HS-27A (cell line): ENCODE measurements around the gene CSMD2.

Experiments
- DNase-seq: peaks from one replicate; pipeline ENCODE4 v3.0.0-alpha.2; 2012; ENCODE audit warnings: low read depth, missing footprints

The CSMD2 gene

DNA sequence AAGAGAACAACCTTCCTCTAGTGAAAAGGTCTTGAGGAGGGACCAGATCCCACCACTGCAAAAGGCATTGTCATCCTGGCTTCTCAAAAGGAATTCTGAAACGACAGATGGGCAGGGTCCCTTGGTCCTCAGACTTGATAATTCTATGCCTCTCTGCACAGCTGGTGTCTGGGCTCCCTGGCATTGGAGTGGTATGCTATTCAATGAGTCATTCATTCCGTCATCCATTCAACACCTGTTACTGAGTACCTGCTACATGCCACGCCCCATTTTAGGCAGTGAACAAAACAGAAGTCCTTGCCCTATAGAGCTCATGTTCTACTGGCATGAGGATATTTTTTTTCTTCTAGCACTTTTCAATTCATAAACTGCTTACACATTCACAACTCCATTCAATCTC, 347.0 kb downstream of the CSMD2 start:
- DNase-seq: no peak

GRCh38 chr1:33815061-33815460, 350.0 kb downstream of the CSMD2 start:
- DNase-seq: no peak

DNA sequence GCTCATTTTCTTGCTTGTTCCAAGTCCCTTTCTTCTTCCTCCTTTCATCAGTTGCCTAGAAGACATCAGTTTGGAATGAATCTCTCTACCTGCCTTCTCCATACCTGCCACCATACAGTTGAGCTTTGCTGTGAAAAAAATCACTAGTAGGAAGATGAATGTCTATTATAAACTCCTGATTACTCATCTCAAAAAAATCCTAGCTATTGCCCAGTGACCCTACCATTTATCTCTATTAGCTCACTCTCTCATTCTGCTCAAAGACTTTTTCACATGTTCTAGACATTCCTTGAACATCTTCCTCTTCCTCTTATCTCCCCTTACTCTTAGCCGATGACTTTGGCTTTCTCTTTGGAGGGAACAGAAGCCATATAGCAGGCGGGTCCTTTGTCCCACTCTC, 350.9 kb downstream of the CSMD2 start:
- DNase-seq: no peak

GRCh38 chr1:33810571-33810970, 354.5 kb downstream of the CSMD2 start:
- DNase-seq: no peak

DNA sequence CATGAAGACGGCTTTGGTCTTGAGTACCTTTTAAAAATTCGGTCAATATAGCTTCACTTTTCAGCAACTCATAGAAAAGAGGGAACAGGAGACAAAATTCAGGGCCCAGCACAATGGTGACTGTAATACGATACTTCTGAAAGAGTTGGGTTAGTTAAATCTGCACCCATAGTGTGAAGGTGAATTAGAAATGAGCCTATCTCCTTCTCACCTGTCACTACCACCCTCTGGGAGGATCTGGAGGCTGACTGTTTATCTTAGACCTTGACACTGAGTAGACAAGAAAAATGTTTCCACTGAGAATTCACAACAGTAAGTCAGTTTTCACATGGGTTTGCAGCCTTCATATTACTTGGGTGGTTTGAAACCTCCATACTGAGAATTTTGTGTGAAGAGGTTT, 359.0 kb downstream of the CSMD2 start:
- DNase-seq: no peak

- DNase-seq: no peak
Measured at GRCh38 chr1:33802268-33802667, 362.8 kb downstream of the CSMD2 start.

DNA sequence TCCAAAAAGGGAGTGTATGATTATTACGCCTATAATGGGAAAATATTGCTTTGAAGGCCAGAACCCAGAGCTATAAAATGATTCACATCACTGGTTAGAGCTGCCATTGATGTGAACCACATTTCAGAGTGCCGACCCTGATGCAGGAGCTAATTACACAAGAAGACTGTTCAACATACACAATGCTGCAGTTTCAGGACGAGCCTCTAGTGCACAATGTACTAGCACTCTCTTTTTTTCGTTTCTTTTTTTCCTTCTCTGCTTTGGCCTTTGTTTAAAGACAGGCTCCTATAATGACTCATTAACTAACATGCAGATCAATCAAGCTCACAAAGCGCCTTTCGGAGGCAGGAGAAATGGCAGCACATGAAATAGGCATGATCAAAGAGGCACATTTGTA, 367.2 kb downstream of the CSMD2 start:
- no peak for DNase-seq

DNA sequence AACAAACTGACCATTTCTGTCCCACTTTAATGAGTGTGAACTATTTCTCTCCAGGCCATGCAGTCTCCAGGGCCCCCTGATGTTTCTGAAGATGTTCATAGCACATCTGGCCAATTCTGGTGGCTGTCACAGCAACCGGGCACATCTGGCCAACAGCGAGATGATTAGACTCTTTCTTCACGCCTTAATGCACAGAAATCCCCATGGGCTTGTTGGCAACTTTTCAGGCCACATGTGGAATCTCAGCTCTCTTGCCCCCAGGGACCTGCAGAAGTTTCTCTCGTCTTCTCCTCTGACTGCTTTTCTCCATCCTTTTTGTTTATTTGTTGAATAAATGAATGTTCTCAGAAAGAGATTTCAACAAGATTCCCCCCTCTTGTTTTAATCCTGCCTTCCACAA, 372.4 kb downstream of the CSMD2 start:
- DNase-seq: no peak

- no peak for DNase-seq
Measured at GRCh38 chr1:33792216-33792615, 372.8 kb downstream of the CSMD2 start.

GRCh38 chr1:33791251-33791650, 373.8 kb downstream of the CSMD2 start:
- no peak for DNase-seq

DNA sequence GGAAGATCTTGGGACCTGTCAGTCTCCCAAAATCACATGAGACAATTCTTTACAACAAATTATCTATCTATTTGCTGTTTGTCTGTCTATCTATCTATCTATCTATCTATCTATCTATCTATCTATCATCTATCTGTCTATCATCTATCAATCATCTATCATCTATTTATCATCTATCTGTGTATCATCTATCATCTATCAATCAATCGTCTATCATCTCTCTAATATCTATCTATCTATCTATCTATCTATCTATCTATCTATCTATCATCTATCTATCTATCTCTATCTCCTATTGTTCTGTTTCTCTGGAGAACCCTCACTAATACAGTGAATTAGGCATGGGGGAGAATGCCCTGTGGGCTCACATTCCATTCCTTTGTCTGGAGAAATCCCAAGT, 374.5 kb downstream of the CSMD2 start:
- DNase-seq: no peak

DNA sequence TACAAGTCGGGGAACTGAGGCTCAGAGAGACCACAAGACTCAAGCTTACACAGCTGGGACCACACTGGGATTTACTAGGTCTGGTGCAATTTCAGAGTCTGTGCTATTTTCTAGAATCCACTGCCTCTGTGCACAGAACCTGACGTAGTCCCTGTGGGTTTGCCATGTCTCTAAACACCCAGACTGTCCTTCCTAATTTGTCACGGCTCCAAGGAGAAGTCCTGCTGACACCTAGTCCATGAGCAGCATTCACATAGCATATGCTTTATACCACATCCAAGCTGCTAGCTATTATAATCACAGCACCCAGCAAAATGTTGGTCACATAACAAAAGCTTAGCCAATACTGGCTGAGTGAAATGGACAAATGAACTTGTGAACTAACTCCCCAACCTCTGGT, 380.2 kb downstream of the CSMD2 start:
- DNase-seq: no peak

- no peak for DNase-seq
Measured at GRCh38 chr1:33782776-33783175, 382.3 kb downstream of the CSMD2 start.

GRCh38 chr1:33781652-33782051, 383.4 kb downstream of the CSMD2 start:
- DNase-seq: no peak

DNA sequence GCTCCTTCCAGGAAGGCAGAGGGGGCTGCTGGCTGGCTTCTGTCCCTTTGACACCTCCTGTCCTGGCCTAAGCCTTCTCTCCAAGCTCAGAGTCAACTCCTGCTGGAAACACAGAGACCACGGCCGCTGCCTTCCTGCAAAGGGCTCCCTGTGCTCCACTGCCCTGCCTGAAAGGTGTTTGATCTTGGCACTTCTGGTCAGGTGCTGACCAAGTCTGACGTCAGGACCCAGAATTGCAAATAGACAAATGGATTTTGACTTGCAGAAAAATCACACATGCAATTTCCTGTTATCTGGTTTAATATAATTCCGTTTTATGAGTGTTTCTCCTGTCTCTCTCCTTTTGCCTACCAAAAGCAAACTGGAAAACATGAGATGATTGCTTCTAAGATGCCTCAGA, 387.7 kb downstream of the CSMD2 start:
- DNase-seq: no peak

DNA sequence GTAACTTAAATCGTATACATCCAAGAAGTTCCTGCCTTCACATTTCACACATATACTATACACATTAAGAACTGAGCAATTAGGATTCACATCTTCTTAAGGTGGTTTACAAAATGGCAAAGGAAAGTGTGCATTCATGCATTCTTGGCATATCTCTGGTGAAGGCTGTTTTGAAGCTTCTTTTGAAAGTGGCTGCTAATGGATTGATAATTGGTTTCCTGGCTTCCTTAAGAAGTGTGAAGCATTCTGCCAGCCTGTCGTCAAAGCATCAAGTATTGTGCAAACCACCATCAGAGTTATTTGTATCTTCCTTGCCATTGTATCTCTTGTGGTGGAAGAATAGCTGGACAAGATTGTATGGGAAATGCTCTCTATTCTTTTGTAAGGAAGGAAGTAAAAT, 396.2 kb downstream of the CSMD2 start:
- no peak for DNase-seq

GRCh38 chr1:33768106-33768505, 396.9 kb downstream of the CSMD2 start:
- DNase-seq: no peak

DNA sequence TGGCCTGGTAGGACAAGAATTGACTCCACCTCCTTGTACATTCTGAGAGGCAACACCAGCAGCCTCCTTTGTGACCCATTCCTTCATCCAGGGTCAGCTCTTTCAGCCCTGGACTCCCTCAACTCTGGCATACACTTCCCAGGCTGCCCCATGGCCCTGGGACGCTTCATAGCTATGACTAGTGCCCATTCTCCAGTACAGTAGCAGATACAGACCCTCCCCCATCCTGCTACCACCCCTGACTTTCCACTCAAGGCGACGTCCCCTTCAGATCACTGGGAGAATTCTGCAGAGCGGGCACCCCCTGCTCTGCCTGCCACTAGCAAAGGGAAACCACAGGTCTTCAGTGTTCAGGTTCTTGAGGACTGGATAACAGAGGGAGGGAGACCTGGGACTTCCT, 400.9 kb downstream of the CSMD2 start:
- no peak for DNase-seq

GRCh38 chr1:33763406-33763805, 401.6 kb downstream of the CSMD2 start:
- no peak for DNase-seq

DNA sequence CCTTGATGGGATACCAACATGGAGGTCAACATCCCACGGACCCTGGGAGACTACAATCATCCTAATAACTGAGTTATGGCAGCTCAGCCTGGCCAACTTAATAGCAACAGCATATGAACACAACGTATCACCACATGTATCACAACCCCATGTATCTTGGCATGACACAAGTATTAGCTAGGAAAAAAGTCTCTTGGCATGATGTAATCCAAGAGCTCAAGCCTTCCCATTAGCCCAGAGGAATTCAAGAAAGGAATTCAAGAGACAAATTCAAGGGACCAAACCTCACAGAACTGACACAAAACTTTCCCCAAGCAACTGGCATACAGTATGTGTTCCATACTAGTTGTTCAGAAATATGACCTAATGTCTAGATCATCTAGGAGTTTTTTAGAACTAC, 402.1 kb downstream of the CSMD2 start:
- DNase-seq: no peak

- DNase-seq: no peak
Measured at GRCh38 chr1:33762109-33762830, 402.8 kb downstream of the CSMD2 start.

DNA sequence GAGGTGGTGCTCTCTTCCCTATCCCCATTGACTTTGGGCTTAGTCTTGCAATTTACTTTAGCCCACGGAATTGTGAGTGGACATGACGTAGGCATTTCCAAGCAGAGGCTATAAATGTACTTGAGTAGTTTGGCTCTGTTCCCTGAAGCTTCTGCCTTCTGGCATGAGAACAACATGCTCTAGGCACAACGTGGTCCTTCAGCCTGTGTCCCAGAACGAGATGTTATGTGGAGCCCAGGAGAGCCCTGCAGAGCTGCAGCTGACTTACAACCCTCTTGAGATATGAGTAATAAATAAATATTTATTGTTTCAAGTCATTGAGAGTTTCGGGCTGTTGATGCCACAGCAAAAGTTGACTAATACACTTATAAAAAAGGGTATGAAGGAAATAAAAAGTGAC, 406.3 kb downstream of the CSMD2 start:
- DNase-seq: no peak

GRCh38 chr1:33753087-33753856, 411.8 kb downstream of the CSMD2 start:
- DNase-seq: no peak

- no peak for DNase-seq
Measured at GRCh38 chr1:33745942-33746341, 419.1 kb downstream of the CSMD2 start.
